ENCODE measurements around the gene BARD1.

GRCh38 chr2:214843823-214844222 is 34.3 kb upstream of the BARD1 start:
- TF ChIP-seq, protein P1, sequence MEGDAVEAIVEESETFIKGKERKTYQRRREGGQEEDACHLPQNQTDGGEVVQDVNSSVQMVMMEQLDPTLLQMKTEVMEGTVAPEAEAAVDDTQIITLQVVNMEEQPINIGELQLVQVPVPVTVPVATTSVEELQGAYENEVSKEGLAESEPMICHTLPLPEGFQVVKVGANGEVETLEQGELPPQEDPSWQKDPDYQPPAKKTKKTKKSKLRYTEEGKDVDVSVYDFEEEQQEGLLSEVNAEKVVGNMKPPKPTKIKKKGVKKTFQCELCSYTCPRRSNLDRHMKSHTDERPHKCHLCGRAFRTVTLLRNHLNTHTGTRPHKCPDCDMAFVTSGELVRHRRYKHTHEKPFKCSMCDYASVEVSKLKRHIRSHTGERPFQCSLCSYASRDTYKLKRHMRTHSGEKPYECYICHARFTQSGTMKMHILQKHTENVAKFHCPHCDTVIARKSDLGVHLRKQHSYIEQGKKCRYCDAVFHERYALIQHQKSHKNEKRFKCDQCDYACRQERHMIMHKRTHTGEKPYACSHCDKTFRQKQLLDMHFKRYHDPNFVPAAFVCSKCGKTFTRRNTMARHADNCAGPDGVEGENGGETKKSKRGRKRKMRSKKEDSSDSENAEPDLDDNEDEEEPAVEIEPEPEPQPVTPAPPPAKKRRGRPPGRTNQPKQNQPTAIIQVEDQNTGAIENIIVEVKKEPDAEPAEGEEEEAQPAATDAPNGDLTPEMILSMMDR (IDR thresholded peaks at IDR 0.05), result no peak
- no peak for TF ChIP-seq ZFX (IDR thresholded peaks at IDR 0.05; ENCODE audit: borderline replicate concordance)
